ENCODE results near the gene TIMM13.
"Not testable (repeated sequence)": the region's sequence is repeated elsewhere in the genome, so short reads cannot be mapped to it uniquely, and the experiment has no call there.

Gene TIMM13

DNA sequence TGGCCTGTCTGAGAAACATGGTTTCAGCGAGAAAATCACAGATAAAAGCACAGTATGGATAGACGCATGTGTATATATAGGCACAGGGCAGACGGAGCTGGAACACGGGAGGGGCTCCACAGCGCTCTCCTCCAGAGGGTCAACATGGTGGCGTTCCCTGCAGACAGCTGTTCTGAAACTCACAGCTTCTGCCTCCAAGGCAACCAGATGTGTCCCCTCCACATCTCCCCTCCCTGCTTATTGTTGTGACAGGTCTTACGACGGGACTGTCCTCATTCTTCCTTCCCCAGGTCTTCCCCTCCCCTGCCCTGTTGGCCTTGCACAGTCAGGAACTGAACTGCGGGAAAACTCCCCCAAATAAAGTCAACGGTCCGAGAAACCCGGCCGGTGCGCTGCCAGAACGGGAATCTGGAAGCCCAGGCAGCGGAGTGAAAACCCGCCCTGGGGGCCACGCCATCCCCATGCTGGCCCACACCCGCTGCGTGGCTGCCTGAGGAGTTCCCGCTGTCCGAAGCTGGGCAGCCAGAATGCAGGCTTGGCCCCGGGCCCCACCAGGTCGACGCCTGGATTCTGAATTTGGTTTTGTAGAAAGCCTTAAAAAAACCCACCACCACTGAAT is 2.6 kb upstream of the TIMM13 start:
- no peak for DNase-seq

DNA sequence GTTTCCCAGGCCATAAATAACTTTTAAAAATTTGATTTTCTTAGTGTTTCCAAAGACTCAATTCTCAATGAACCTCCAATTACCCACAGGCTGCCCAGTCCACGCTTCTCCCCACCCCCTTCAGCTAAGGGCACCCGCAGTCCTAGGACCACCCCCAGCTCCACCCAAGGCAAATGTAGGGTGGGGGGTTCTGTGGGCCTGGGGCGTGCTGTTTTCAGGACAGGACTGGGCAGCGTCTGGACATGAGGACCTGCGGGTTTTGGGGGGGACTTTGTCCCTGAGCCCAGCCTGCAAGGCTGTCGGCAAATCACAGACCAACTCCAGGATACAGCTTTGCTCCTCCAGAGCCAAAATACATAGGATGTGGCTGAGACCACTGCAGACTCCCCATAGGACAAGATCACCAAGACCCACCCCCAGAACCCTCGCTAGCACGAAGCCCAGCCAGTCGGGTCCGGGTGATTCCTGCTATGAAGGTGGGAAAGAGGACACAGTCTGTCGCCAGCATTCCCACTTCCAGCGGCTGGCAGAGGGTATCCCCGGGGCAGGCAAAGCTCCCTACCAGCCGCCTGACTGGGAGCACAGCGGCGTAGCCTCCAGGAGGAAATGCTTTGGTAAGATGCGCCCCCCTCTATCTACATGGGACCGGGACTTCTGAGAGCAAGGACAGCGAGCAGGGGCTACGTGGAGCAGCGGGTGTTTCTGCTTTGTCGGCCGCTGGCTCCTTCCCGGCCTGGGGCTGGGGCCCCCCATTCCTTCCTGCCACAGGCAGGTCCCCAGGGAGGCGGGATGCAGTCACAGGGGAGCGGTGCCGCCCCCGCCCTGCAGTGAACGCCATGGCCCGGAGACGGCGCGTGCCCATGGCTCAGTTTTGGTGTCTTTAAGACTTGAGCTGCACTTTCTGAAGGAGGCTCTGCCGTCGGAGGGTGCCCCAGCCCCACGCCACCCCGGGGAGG is 1.6 kb upstream of the TIMM13 start:
- no peak for DNase-seq

DNA sequence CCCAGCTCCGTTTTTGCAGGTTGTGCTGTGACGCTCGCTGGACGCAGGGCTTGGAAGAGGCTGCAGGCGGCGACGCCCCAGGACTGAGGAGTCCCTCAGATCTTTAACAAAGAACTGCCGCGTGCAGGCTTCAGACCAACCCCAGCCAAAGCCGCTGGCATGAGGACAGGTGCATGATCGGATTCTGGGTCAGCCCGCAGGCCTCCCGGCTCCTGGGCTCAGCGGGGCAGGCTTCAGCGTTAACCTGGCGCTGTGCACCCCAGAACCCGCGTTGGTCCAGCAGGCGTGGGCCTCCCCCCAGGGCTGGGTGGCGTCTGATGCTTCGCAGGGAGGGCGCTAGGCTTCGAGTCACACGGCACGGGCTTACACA is 920 bp upstream of the TIMM13 start:
- DNase-seq: no peak

DNA sequence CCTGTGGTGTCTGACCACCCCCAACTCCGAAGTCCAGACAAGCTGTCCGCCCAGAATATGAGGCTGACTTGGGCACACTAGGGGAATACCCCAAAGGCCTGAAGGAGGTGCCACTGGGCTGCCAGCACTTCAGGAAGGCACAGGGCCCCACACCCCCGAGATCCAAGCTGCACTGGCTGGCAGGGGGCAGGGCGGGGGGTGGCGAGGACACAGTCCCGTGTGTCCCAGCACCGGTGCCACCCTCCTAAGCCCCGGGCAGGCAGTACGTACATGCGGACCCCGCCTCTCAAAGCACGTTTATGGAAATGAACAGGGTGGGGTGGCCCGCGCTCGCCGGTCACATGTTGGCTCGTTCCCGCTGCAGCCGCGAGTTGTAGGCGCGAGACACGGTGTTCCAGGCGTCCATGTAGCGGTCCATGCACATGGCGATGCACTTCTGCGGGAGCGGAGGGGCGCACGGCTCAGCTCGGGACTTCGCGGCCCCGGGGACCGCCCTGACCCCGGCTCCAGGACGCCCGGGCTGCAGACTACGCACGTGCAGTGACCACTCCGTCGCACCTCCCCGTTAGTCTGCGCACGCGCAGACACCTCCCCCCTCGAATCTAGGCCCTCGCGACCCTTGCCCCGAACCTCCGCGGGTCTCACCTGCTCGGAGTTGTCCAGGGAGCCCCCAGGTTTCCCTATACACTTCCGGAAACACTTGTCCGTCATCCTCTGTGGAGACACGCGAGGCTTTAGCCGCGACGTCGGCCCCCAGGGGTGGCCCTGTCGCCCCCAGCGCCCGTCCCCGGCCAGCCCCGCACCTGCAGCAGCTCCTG is 566 bp downstream of the TIMM13 start:
- DNase-seq: peak; percentile 49

DNA sequence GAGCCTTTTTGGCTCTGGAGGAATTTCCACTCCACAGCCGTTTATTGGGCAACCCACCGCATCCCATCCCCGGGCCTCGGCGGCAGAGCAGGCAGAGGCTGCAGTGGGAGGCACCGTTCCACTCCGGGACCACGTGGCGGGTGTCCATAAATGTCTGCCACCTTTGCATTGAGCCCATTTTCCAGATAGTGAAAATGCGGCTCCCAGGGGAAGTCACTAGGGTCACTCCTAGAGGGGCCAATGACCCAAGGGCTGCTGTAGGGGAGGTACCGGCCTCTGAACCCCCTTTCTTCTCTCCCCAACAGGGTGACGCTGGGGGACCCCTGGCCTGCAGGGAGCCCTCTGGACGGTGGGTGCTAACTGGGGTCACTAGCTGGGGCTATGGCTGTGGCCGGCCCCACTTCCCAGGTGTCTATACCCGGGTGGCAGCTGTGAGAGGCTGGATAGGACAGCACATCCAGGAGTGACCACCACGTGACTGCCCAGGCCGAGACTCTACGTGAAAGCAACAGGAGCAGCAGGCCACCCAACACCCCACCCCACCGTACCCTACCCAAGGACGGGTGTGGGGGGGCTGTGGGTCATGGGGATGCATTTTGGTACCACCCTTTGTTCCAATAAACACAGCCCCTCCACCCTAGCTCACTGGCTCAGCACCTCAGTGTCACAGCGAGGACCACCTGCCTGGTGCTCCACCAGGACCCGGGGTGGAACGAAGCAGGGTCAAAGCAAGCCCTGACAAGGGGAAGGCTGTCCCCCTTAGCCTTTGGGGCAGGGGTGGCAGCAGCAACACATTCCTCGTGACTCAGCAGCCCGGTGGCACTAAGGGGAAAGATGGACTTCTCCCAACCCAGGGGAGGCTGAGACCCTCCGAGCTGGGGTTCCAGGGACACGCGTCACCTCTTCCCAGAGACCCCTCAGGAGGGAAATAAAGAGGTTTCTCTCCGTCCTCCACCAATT is 1.5 kb downstream of the TIMM13 start:
- DNase-seq: no peak

DNA sequence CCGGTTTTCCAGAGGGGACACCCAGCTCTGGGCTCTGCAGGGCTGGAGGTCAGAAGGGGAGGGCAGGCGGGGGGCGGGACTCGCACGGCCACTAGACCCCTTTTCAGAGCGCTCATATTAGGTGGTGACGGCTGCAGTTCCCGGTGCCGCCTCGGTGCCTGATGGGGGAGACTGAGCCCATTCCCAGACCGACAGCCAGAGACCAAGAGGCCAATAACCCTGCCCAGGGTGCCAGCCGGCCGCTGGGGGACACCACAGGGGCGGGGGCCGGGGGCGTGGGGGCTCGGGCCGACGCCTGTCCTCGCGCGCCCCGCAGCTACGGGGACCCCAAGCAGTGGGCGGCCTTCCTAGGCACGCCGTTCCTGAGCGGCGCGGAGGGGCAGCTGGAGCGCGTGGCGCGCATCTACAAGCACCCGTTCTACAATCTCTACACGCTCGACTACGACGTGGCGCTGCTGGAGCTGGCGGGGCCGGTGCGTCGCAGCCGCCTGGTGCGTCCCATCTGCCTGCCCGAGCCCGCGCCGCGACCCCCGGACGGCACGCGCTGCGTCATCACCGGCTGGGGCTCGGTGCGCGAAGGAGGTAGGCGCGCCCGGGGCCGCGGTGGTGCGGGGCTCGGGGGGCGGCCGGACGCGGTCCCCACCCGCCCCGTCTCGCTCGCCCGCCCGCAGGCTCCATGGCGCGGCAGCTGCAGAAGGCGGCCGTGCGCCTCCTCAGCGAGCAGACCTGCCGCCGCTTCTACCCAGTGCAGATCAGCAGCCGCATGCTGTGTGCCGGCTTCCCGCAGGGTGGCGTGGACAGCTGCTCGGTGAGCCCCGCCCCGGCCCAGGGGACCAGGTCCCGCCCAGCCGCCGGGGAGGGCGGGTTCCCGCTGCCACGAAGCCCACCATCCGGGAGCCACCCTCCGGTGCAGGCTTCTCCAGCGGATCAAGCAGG is 2.4 kb downstream of the TIMM13 start:
- DNase-seq: no peak

DNA sequence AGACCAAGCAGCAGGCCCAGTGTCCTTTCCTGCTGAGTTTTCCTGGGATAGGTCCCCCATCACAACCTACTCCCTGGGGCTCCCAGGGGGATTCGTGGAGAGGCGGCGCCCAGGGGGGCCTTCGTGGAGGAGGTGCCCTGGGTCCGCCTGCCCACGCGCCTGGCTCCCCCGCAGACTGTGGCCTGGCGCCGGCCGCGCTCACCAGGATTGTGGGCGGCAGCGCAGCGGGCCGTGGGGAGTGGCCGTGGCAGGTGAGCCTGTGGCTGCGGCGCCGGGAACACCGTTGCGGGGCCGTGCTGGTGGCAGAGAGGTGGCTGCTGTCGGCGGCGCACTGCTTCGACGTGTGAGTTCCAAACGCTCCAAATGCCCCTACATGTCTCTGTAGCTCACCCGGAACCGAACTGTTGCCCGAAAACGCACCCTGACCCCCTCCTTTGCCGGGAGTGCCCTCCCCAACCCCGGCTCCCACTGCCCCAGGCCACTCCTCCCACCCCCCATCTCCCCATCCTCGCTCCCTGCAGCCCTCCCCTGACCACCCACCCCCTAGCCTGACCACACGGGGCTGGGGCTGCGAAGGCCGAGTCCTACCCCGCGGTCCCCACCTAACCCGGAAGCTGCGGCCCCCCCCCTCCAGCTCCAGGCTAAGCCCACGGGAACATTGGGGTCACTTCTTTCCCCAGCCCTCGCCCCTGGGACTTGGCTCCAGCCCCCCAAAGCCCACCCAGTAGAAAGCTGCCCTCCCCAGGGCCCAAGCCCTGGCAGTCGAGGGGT is 3.3 kb downstream of the TIMM13 start:
- DNase-seq: no peak

DNA sequence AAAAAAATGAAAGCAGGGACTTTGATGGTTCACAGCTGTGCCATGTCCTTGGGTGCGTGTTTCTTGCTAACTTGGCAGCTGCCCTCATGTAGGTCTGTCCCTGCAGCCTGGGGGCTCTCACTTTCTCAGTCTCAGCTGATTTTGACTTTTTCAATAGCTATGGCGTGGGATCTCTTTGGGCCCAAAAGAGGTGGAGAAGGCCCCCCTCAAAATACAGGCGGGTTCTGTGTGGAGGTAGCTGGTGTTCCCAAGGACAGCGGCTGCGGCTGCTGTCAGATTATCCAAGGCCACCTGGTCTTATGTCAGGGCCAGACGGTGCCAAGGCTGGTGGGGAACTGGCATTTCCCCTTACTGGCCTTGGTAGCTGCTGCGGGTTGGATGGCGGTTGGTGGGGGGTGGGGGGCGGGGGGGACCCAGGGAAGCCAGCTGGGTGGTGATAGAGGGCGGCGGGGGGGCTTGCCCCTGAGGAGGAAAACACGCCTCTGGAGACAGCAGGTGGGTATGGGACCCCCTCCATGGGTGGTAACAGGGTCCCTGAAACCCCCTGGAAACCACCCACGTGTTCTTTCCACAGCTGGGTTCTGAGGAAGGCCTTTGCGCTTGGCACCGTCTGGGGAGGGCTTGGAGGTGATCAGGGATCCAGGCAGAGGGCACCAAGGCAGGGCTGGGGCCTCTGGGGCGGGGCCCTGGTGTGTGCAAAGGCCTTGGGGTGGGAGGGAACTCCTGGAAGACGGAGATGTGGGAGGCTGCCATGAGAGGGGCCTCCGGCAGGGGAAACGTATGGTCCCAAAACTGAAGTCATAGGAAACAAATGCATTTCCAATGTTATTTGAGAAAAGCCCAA is 4.1 kb downstream of the TIMM13 start:
- no peak for DNase-seq

DNA sequence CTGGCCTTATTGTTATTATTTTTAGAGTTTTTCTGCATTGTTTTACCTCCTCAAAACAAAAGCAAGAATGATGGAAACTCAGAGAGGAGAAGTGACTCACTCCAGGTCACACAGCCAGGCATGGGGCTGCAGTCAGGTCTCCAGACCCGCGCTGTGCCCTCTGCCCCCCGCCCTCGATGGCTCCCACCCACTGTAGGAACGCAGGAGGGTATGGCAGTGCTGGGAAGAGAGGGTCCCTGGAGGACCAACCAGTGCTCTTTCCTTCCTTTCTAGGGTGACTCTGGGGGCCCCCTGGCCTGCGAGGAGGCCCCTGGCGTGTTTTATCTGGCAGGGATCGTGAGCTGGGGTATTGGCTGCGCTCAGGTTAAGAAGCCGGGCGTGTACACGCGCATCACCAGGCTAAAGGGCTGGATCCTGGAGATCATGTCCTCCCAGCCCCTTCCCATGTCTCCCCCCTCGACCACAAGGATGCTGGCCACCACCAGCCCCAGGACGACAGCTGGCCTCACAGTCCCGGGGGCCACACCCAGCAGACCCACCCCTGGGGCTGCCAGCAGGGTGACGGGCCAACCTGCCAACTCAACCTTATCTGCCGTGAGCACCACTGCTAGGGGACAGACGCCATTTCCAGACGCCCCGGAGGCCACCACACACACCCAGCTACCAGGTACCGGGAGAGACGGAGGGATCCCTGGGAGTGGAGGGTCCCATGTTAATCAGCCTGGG is 5.6 kb downstream of the TIMM13 start:
- DNase-seq: no peak

DNA sequence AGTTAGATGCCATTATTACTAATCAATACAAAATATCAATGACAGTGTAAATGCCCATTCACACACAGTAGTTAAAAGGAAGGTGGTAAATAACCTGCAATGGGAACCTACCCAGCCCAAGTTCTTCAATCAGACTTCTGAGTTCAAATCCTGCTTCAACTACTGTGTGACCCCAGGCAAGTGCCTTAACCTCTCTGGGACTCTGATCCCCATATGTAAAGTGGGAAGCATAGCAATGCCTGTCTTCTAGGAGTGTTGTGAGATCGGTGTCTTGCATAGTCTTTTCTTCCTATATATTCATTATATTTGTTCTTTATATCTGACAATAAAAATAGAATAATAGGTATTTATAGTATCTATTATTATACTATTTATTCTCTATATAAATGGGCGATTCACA is 6.9 kb downstream of the TIMM13 start:
- no peak for DNase-seq

DNA sequence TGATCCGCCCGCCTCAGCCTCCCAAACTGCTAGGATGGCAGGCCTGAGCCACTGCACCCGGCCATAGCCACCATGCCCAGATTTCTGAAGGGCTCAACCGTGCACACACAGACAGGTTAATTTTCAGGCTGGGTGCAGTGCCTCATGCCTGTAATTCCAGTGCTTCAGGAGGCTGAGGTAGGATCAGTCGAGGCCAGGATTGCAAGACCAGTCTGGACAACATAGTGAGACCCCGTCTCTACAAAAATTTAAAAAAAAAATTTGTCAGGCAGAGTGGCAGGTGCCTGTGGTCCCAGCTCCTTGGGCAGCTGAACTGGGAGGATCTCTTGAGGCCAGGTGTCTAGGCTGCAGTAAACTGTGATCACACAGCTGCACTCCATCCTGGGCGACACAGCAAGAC is 7.6 kb downstream of the TIMM13 start:
- DNase-seq: no peak

DNA sequence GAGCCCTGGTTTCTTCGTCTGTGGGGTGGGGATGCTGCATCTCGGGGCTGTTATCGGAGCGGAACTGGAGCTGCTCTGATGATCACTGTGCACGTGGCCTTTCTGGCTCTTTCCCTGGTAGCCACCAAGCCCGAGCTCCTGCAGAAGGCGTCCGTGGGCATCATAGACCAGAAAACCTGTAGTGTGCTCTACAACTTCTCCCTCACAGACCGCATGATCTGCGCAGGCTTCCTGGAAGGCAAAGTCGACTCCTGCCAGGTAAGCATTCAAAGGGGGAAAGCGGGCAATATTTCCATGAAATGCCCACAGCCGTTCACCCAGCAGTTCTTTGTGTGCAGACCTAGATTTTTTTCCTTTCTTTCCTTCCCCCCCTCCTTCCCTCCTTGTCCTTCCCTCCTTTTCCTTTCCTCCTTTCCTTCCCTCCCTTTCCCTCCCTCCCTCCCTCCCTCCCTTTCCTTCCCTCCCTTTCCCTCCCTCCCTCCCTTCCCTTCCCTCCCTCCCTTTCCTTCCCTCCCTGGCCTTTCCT is 9.4 kb downstream of the TIMM13 start:
- no peak for DNase-seq

DNA sequence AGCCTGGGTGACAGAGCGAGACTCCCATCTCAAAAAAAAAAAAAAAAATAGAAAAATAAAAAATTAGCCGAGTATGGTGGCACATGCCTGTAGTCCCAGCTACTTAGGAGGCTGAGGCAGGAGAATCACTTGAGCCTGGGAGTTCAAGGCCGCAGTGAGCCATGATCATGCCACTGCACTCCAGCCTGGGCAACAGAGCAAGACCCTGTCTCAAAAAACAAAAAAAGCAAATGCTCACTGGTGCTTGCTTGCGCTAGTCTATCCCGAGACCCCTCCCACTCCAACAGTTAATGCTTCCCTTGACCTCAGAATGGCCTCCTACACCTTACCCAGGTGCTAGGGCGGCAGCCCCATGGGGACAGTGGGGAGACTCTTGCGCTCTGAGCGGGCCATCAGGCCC is 9.9 kb downstream of the TIMM13 start:
- not testable (repeated sequence) for DNase-seq

DNA sequence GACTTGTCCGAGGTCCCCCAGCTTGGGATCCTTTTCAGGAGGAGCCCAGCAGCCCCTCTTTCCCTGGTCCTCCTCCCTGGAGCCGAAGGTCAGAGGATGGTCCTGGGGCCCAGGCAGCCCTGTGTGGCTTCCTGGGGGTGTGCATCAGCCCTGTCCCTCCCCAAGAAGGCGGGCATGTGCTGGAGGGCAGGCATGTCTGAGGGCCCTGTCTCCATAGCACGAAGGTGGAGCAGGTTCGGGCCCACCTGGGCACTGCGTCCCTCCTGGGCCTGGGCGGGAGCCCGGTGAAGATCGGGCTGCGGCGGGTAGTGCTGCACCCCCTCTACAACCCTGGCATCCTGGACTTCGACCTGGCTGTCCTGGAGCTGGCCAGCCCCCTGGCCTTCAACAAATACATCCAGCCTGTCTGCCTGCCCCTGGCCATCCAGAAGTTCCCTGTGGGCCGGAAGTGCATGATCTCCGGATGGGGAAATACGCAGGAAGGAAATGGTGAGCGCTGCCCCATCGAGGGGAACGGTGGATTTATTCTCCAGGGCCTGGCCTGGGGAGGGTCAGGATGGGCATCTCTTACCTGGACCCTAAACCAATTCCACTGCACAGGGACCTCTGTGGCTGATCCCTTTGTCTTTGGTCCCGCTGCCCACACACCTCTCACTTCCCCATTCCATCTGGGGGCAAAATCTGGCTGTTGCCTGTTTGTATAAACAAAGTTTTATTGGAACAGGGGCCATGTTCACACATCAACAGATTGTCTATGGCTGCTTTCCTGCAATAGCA is 10.9 kb downstream of the TIMM13 start:
- no peak for DNase-seq

DNA sequence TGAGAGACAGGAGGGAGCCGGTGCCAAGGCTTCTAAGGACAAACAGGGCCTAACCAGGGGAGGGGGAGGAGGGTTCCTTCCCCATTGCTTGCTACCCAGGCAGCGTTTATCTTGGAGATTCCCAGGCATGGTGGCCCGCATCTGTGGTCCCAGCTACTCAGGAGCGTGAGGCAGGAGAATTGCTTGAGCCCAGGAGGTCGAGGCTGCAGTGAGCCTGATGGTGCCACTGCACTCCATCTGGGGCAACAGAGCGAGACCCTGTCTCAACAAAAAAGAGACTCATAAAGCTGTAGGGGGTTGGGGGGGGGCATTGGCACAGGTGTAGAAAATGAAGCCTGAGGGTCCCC is 11.4 kb downstream of the TIMM13 start:
- no peak for DNase-seq

DNA sequence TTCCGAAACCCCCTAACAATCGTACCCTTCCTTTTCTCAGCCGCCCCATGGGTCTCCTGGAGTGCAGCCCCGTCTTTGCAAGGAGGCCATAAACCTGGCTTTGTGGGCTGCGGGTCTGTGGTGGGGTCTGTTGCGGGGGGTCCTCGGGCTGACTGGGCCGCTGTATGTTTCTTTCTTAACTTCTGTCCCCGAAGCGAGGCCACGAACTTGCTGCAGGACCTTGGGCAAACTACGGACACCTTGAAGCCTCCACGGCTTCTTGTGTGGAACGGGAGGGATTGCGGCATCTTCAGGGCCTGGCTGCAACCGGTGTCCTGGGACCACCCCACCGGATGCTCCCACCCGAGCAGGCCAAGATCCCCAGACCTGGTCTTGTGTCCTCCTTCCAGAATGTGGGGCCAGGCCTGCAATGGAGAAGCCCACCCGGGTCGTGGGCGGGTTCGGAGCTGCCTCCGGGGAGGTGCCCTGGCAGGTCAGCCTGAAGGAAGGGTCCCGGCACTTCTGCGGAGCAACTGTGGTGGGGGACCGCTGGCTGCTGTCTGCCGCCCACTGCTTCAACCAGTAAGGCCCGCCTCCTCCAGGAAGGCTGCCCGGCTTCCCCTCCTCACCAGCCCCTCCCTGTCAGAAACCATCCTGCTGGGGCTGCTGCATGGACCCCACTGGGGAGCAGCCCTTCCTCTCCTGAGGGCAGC is 12.0 kb downstream of the TIMM13 start:
- DNase-seq: no peak

DNA sequence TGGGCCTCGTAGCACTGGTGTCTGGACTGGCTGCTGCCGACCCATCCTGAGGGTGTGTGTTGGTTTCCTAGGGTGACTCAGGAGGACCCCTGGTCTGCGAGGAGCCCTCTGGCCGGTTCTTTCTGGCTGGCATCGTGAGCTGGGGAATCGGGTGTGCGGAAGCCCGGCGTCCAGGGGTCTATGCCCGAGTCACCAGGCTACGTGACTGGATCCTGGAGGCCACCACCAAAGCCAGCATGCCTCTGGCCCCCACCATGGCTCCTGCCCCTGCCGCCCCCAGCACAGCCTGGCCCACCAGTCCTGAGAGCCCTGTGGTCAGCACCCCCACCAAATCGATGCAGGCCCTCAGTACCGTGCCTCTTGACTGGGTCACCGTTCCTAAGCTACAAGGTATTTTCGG is 13.8 kb downstream of the TIMM13 start:
- DNase-seq: no peak
